T-helper 2 cell (primary cell): Measurements from ENCODE around the gene LSM7.

Source experiments
- DNase-seq, 5 experiments: peaks; one replicate each; pipeline versions ENCODE4 v3.0.0 to v3.0.0-alpha.2; 2012 to 2022

Gene LSM7

DNA sequence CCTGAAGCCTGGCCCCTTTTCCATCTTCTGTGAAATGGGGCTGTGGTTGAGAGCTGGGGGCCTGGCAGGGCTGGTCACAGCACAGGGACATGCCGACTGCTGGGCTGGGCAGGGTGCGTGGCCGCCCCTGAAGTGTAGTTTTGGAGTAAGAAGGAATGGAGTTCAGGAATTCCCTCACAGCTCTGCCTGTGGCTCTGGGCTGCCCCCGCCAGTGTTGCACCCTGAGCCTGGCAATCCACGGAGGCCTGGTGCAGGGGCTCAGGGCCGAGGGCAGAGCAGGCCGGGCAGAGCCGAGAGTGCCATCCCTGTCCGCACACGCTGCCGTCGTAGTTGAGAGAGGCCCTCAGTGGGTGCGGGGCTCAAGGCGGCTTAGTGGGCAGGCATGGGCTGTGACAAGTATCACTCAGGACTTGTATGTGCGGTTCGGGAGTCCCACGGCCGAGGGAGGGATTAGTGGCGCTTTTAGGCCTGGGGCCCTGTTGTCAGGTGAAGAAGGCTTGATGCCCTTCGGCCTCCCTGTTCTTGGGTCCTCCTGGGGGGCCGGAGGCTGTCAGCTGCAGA is 9.7 kb upstream of the LSM7 start:
- DNase-seq = no peak

- no peak for DNase-seq
Measured at GRCh38 chr19:2337329-2337707, 8.9 kb upstream of the LSM7 start.

DNA sequence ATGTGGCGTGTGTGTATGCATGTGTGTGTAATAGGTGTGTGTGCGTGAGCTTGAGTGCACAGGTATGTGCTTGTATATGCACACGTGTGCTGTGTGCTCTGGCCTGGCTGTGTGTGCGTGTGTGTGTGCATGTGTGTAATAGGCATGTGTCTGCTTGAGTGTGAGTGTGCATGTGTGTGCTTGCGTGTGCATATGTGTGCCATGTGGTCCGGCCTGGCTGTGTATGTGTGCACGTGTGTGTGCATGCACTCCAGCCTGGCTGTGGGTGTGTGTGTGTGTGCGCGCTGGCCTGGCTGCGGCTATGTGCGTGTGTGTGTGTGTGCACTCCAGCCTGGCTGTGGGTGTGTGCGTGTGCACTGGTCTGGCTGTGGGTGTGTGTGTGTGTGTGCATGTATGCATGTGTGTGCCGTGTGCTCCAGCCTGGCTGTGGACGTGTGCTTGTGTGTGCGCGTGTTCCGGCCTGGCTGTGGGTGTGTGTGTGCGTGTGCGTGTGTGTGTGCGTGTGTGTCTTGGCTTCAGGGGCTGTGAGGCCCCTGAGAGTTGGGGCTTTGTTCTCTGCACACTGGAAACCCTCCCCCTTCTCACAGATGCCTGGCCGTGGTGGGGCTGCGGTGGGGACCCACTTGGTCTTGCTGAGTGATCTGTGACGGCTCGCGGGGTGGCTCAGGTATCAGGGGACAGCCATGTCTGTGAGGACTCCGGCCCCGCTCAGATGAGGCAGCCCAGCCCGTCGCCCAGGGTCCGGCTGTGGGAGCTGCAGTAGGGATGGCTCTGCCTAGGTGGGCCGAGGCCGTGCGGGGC is 8.3 kb upstream of the LSM7 start:
- DNase-seq = no peak

DNA sequence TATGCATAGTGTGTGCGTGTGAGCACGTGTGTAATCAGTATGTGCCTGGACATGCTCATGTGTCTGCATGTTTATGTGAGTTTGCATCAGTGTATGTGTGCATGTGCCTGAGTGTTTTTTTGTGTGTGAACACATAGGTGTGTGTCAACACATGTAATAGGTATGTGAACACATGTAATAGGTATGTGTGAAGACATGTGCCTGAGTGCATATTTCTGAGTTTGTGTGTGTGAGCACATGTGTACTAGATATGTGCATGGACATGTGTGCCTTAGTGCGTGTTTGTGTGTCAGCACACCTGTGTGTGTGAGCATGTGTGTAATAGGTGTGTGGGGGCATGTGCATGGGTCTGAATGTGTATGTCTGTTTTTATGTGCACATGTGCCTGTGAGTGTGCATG is 7.5 kb upstream of the LSM7 start:
- DNase-seq = no peak

- no peak for DNase-seq
Measured at GRCh38 chr19:2334986-2335846, 6.8 kb upstream of the LSM7 start.

GRCh38 chr19:2334426-2334825 is 6.0 kb upstream of the LSM7 start:
- DNase-seq = no peak

DNA sequence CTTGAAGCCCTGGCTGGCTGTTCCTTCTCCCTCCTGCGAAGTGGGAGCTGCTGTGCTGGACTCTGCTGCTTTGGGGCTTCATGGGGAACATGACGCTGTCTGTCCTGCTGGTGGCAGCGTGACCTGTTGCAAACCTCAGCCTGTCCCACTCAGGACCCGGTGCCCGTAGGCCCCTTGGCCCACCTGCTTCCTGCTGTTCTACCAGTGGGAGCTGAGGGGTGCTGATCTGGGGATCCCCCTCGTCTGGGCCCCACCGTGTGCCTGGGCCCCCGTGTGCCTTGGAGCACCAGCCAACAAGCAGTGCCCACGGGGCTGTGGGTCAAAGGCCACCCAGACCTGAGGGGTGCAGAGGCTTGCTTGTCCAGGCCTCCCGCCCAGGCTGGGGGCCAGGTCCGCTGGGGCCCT is 5.4 kb upstream of the LSM7 start:
- no peak for DNase-seq

DNA sequence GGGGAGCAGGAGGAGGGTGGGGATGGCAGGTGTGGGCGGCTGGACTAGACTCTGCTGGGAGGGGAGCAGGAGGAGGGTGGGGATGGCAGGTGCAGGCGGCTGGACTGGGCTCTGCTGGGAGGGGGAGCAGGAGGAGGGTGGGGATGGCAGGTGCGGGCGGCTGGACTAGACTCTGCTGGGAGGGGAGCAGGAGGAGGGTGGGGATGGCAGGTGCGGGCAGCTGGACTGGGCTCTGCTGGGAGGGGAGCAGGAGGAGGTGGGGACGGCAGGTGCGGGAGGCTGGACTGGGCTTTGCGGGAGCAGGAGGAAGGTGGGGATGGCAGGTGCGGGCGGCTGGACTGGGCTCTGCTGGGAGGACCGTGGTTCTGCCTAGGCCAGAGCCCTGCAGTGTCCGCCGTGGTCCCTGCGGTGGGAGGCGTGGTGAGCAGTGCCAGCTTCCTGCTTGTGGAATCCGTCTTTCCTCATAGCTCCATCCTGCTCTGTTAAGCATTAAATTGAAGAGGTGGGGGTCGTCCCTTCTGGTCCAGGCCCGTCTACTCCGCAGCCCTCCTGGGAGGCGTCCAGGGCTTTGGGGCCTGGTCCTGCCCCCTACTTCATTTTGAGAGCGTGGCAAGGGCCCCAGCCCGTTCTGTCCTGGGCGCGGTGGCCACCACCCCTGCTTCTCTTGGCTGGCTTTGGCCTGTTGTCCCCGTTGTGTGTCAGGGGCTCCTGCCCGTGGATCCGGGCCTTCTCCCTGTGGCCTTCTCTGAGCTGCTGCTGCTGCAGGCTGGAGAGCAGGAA is 4.8 kb upstream of the LSM7 start:
- no peak for DNase-seq

DNA sequence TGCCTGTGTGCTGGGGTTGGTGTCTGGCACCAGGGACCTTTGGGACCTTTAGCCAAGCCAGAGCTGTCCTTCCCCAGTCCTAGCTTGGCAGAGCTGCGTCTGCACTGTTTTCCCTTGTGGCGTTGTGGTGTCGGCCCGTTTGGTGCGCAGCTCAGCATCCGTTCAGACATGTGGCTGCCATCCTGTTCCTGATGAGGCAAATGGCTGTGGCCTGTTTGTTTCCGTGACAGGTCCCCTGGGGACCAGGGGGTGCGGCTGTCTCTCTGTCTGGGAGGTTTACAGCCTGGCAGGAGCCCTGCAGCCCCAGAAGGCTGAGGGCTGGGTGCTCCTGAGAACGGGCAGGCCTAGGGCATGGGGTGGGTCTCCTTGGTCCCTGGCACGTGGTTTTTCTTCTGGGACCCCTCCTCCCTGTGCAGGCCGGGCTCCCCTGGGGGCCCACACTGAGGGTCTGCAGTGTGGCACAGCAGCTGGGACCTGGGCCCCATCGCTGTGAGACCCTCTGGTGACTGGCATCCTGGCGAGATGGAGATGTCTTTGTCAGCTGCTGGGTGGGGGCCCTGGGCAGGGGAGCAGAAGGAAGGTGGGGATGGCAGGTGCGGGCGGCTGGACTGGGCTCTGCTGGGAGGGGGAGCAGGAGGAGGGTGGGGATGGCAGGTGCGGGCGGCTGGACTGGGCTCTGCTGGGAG is 4.1 kb upstream of the LSM7 start:
- DNase-seq = peak in 2 of 5 experiments; percentile 15 to 42

GRCh38 chr19:2331601-2332246 is 3.3 kb upstream of the LSM7 start:
- no peak for DNase-seq

DNA sequence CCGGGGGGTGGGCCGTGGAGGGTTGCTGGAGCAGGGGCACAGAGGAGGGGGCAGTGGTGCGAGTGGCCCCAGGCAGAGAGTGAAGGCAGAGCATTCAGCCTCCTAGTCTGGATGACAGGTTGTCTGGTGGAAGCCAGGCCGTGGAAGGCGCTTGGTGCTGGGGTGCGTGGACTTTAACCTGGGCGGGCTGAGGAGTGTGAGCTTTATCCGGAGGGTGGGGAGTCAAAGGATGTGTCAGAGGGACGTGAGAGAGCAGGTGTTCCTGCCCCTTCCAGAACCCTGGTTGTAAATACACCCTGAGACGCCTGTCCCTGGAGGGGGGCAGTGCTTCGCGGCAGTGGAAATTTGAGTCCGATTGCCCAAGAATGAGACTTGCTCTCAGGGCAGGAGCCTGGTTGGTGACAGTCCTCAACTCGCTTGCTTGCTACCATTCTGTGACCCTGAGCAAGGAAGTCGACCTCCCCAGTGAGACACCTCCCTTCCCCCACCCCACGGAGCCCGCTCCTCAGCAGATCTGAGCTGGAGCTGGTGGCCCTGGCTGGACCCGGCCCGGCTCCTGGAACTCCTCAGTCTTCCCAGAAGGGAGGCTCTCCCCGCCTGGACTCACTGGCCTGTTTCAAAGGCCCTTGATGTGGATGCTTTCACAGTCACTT is 2.4 kb upstream of the LSM7 start:
- no peak for DNase-seq

DNA sequence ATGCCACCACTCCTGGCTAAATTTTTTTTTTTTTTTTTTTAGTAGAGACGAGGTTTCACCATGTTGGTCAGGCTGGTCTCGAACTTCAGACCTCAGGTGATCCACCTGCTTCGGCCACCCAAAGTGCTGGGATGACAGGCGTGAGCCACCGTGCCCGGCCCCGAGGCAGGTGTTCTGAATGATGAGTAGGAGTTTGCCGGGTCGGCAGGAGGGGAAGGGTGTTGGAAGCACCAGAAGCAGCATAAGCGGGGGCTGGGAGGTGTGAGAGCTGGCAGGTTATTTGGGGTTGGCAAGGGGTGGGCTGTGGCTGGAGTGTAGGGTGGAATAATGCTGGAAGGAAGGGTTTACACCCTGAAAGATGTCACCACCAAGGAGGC is 1.9 kb upstream of the LSM7 start:
- DNase-seq = no peak

DNA sequence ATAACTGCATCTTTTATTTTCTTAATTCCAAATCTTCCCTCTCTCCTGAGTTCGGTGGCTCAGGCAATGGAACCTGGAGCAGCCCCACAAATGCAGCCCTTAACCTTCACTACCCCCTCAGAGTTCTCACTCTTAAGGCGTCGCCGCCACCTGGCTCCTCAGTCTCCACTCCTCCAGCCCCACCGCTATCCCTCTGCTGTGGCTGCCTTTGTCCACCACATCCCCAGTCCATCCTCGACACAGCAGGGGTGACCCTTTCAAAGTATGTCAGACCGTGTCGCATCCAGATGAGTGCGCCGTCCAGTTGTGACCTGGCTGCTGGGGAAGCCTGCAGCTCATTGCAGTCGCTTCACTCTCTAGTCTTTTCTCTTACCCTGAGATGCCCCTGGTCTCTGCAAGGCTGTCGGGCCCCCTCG is 1.1 kb upstream of the LSM7 start:
- DNase-seq = no peak

GRCh38 chr19:2329149-2329478 is 728 bp upstream of the LSM7 start:
- DNase-seq = no peak

DNA sequence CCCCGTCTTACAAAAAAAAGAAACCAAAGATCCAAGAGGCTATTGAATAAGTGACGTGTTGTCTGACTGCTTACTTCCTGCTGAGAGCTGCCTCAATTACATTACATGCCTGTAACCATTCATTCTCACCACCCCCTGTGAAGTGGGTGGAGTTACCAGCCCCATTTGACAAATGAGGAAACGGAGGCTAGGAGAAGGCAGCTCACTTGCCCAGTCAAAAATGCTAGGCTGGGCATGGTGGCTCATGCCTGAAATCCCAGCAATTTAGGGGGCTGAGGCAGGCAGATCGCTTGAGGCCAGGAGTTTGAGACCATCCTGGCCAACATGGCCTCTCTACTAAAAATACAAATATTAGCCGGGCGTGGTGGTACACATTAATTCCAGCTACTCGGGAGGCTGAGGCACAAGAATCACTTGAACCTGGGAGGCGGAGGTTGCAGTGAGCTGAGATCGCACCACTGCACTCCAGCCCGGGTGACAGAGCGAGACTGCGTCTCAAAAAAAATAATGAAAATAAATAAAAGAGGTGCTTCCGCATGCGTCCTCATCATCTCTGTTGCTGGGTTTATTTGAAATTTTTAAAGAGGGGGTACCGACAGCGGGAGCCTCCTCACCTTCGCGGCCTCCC is 499 bp downstream of the LSM7 start:
- peak in 4 of 5 experiments; percentile 20 to 95 (median 48) for DNase-seq

DNA sequence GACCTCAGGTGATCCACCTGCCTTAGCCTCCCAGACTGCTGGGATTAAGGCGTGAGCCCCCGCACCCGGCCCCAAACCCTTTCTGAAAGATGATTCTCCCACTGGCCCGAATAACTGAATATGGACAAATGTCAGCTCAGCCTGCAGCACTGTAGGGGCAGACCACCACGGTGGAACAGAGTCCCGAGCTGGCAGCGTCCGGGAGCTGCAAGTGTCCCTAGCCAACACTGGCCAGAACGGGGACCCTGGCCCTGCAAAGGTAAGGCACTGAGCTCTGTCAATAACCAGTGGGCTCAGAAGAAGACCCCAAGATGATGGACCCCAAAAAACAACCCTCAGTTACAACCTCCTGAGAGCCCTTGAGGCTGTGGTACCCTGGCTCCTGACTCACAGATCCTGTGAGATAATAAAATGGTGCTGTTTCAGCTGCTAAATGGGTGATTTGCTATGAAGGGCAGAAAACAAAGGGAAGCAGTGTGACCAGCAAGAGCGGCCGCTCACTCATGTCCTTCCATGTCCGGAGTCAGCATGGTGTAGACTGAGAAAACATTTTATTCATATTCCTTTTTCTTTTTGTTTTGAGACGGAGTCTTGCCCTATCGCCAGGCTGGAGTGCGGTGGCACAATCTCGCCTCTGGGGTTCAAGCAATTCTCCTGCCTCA is 1.6 kb downstream of the LSM7 start:
- no peak for DNase-seq

GRCh38 chr19:2325281-2326046 is 2.9 kb downstream of the LSM7 start:
- no peak for DNase-seq

DNA sequence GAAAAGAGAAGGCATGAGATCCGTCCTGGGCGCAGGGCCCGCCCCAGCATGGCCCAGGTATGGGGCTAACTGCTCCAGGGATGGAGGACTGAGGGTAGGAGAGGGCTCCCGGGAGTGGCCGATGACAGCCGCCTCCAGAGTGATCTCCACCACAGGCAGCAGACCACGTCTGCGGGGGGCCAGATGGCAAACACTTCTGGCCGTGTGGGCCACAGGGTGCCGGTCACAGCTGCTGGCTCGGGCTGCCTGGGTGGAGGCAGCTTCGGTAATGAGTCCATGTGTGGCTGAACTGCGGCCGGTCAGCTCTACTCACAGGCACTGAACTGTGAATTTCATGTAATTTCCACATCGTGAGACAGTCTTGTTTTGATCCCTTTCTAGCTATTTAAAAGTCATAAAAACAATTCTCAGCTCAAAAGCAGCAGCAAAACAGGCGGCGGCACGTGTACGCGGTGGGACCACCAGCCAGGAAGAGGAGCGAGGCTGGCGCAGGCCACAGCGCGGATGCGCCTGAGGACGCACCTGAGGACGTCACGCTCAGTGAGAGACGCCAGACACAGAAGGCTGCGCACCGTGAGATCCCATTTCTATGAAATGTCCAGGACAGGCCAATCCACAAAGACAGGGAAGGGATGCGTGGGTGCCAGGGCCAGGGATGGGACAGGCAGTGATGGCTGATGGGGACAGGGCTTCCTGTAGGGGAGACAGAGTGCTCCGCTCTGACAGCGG is 4.0 kb downstream of the LSM7 start:
- DNase-seq = no peak

DNA sequence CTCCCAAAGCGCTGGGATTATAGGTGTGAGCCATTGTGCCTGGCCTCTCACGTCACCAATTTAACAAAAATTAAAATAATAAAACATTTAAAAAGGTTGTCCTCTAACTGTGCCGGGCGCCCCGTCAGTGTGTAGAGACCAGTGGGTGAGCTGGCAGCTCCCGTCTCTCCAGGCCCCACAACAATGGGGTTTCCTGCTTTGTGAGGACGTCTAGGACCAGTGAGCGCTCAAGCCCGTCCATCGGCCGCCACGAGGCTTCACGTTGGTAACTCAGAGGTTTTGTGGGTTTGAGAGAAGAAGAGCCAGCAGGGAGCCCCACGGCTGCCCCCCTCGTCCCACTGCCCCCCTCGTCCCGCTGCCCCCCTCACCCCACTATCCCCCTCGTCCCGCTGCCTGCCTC is 4.7 kb downstream of the LSM7 start:
- no peak for DNase-seq
